Activated CD8-positive, alpha-beta T cell treated with anti-CD3 and anti-CD28 coated beads, Interleukin-2, amount 10 ng/mL, durations not matched to agents 7 days and 5 days (primary cell): ENCODE measurements around the gene RAB22A. TPM values are rescaled to one million over a fixed set of nuclear protein-coding genes. Genes with fewer than 3 reads are reported as not detected.

Source experiments
- ATAC-seq: fragments of 150-1000 bp; cut with Tn5 transposase; one replicate; pipeline ENCODE4 v1.10.0; 2021; ENCODE audit warnings: moderate library complexity
- CTCF ChIA-PET: fragments of 350-600 bp; sonication (Branson Sonifier 250); formaldehyde crosslinking; loops from one replicate; lab custom pipeline; 2021; ENCODE audit warnings: antibody characterized with exemption; lab: Charles Lee
- POLR2A ChIA-PET: fragments of 350-600 bp; sonication (Branson Sonifier 250); formaldehyde crosslinking; loops from one replicate; lab custom pipeline; 2021; ENCODE audit warnings: antibody characterized with exemption; lab: Charles Lee
- DNase-seq: peaks from one replicate; pipeline ENCODE4 v3.0.0-alpha.2; 2020
- H3K27ac Mint-ChIP-seq: one replicate; pipeline ENCODE4 v1.8.0; 2021; ENCODE audit warnings: mild to moderate bottlenecking, mixed read lengths
- H3K27me3 Mint-ChIP-seq: one replicate; pipeline ENCODE4 v1.8.0; 2021; ENCODE audit warnings: low read depth, mixed read lengths
- H3K36me3 Mint-ChIP-seq: one replicate; pipeline ENCODE4 v1.8.0; 2021; ENCODE audit warnings: low read depth, mixed read lengths
- H3K4me1 Mint-ChIP-seq: one replicate; pipeline ENCODE4 v1.8.0; 2021; ENCODE audit warnings: low read depth, mixed read lengths
- H3K4me3 Mint-ChIP-seq: one replicate; pipeline ENCODE4 v1.8.0; 2021; ENCODE audit warnings: mild to moderate bottlenecking, mixed read lengths
- H3K9me3 Mint-ChIP-seq: one replicate; pipeline ENCODE4 v1.8.0; 2022; ENCODE audit warnings: mixed read lengths; ENCODE audit not compliant: insufficient read depth
- total RNA-seq, 2 experiments: library from RNA; stranded (reverse); gene quantifications; one replicate each; pipeline ENCODE4 v1.2.3, GENCODE V29; 2021

RAB22A gene
- total RNA-seq, 2 experiments from 2014 or later, result 16.0 to 17.3 TPM

DNA sequence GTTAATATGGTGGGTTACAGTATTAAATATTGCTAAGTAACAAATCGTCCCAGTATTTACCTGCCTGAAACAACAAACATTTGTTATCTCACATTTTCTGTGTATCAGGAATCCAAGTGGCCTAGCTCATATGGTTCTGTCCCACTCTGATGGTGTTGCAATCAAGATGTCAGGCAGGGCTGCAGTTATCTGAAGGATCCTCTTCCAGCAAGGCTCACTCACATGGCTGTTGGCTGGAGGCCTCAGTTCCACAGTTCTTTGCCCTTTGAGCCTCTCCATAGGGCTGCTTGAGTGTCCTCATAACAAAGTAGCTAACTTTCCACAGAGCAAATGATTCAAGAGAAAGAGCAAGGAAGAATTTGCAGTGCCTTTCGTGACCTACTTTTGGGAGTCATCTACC is 17.7 kb downstream of the RAB22A start:
- DNase-seq (no peak), ATAC-seq (no peak)
- H3K4me3 Mint-ChIP-seq, result no peak overlapping the region
- peaks cover 13% of the 10 kb centered on the region for H3K4me1 Mint-ChIP-seq
- H3K36me3 Mint-ChIP-seq, result peaks cover 14% of the 10 kb centered on the region
- no peak overlapping the region for H3K27ac Mint-ChIP-seq
- CTCF ChIA-PET, result no interaction called here
- no peaks in the 10 kb centered on the region for H3K9me3 Mint-ChIP-seq
- H3K27me3 Mint-ChIP-seq, result no peaks in the 10 kb centered on the region
- POLR2A ChIA-PET, result no interaction called here

DNA sequence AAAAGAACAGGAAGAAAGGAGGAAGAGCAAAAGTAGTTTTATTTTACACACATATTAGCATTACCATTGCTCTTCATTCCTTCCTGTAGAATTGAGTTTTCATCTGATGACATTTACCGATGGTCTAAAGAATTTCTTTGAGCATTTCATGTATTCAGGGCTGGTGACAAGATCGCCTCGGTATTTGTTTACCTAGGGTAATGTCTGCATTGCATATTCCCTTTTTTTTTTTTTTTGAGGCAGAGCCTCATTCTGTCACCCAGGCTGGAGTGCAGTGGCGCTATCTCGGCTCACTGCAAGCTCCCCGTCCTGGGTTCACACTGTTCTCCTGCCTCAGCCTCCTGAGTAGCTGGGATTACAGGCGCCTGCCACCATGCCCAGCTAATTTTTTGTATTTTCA is 19.3 kb downstream of the RAB22A start:
- POLR2A ChIA-PET, result no interaction called here

DNA sequence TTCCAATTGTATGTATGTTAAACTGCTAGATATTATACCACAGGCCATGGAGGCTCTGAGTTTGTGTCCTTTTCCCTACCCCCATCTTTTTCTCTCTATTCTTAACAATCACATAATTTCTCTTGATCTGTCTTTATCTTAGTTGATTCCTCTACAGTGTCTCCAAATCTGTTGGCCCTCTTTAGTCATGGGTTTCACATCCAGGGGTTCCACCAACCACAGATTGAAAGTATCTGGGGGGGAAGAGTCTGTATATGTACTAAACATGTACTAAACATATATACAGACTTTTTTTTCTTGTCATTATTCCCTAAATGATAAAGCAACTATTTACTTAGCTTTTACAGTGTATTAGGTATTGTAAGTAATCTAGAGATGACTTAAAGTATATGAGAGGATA is 20.2 kb downstream of the RAB22A start:
- Mint-ChIP-seq H3K36me3 (peaks cover 17% of the 10 kb centered on the region), H3K27me3 (no peaks in the 10 kb centered on the region), H3K4me3 (no peak overlapping the region), H3K4me1 (peaks cover 13% of the 10 kb centered on the region), H3K9me3 (no peaks in the 10 kb centered on the region), H3K27ac (no peak overlapping the region)
- ChIA-PET POLR2A (interaction anchor here (0.6 kb wide), 1 partner anchor 235 kb away, joined by 3 read pairs; no protein-coding TSS in a partner anchor), CTCF (no interaction called here)
- ATAC-seq (no peak), DNase-seq (no peak)

More for the DNA sequence above, 19.3 kb downstream of the RAB22A start:
- Mint-ChIP-seq H3K9me3 (no peaks in the 10 kb centered on the region), H3K4me3 (no peak overlapping the region), H3K27me3 (no peaks in the 10 kb centered on the region), H3K4me1 (peaks cover 13% of the 10 kb centered on the region), H3K36me3 (peaks cover 19% of the 10 kb centered on the region), H3K27ac (no peak overlapping the region)
- DNase-seq (no peak), ATAC-seq (no peak)
- CTCF ChIA-PET, result no interaction called here

GRCh38 chr20:58330249-58330648 is 20.7 kb downstream of the RAB22A start:
- H3K27ac Mint-ChIP-seq, result no peak overlapping the region
- ATAC-seq (no peak), DNase-seq (no peak)
- ChIA-PET POLR2A (interaction anchor here (0.6 kb wide), 1 partner anchor 235 kb away, joined by 3 read pairs; no protein-coding TSS in a partner anchor), CTCF (no interaction called here)
- no peaks in the 10 kb centered on the region for H3K27me3 Mint-ChIP-seq
- H3K36me3 Mint-ChIP-seq, result peaks cover 17% of the 10 kb centered on the region
- no peak overlapping the region for H3K4me3 Mint-ChIP-seq
- peaks cover 13% of the 10 kb centered on the region for H3K4me1 Mint-ChIP-seq
- no peaks in the 10 kb centered on the region for H3K9me3 Mint-ChIP-seq

DNA sequence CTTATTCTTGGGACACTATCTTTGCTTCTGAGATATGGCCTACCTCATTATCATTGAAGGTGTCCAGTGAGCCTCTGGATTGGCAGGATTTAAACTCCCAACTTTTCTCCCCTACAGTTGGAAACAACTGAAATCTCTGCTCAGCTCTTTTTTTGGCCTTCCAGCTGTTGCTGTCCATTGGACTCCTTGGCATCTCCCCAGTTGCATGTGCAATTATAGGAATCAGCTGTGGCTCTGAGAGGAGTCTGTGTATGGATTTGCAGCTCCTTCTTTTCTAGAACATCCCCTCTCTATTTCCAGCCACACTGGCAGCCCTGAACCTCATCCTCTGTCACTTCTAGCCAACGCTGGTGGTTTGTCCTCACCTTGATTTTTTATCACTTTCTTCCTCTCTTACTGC is 21.2 kb downstream of the RAB22A start:
- DNase-seq (no peak), ATAC-seq (no peak)
- Mint-ChIP-seq H3K4me3 (no peak overlapping the region), H3K4me1 (peaks cover 13% of the 10 kb centered on the region), H3K27me3 (no peaks in the 10 kb centered on the region), H3K27ac (no peak overlapping the region), H3K9me3 (no peaks in the 10 kb centered on the region), H3K36me3 (peaks cover 17% of the 10 kb centered on the region)
- ChIA-PET CTCF (no interaction called here), POLR2A (no interaction called here)

DNA sequence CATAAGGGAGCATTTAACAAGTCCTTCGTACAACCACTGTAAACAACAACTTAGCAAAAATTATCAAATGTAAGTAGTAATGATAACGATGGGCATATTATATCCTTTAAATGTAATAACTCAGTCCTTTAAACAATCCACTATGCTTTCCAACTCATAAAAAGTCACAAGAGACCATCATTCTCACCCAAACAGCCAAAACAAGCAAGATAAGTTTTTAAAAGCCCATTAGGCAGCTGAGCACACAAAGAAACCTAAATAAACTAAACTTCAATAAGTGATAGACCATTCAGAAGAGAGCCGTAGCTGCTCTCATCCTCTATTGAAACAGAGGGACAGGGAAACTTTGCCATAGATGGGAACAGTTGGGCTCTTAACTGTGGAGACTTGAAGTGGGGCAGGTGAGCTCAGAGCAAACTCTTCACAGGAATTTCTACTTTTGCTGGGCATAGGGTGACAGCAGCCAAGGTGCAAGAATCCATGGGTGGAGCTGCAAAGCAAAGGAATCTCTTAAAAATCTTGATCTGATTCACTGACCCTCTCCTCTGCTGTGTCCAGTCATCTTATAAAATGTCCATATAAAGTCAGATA is 22.5 kb downstream of the RAB22A start:
- H3K9me3 Mint-ChIP-seq, result no peaks in the 10 kb centered on the region
- no peak overlapping the region for H3K4me3 Mint-ChIP-seq
- peaks cover 15% of the 10 kb centered on the region for H3K36me3 Mint-ChIP-seq
- ChIA-PET POLR2A (no interaction called here), CTCF (interaction anchor here (1.1 kb wide), 1 partner anchor 116 kb away, joined by 3 read pairs; no protein-coding TSS in a partner anchor)
- no peak for ATAC-seq
- H3K4me1 Mint-ChIP-seq, result peaks cover 13% of the 10 kb centered on the region
- no peaks in the 10 kb centered on the region for H3K27me3 Mint-ChIP-seq
- DNase-seq, result no peak
- H3K27ac Mint-ChIP-seq, result no peak overlapping the region

DNA sequence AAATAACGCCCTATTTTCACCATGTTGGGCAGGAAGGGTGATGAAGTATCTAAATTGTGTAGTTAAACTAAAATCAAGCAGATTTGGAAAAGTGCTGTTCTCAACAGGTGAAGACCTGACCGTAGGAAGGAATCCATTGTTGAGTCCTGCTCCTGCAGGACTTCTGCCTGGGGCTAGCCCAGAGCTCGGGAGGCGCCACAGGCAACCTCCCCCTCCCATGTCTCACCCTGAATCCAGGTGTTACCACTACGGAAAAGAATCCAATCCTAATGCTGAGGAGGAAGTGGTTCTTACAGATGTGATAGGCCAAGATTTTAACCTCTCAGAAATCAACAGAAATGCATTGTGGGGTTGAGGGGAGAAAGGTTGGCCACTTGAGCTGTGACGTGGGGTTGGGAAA is 30.2 kb downstream of the RAB22A start:
- Mint-ChIP-seq H3K4me1 (peaks cover 13% of the 10 kb centered on the region), H3K27ac (no peak overlapping the region), H3K9me3 (no peaks in the 10 kb centered on the region), H3K4me3 (no peak overlapping the region), H3K27me3 (no peaks in the 10 kb centered on the region), H3K36me3 (peaks cover 27% of the 10 kb centered on the region)
- ATAC-seq (no peak), DNase-seq (no peak)
- CTCF ChIA-PET, result no interaction called here
- POLR2A ChIA-PET, result no interaction called here

- Mint-ChIP-seq H3K4me1 (peaks cover 13% of the 10 kb centered on the region), H3K27me3 (no peaks in the 10 kb centered on the region), H3K9me3 (no peaks in the 10 kb centered on the region), H3K27ac (no peak overlapping the region), H3K4me3 (no peak overlapping the region), H3K36me3 (peaks cover 31% of the 10 kb centered on the region)
- no peak for ATAC-seq
- DNase-seq, result no peak
- POLR2A ChIA-PET, result no interaction called here
- CTCF ChIA-PET, result no interaction called here
Observed at GRCh38 chr20:58340151-58340550, 30.6 kb downstream of the RAB22A start.

DNA sequence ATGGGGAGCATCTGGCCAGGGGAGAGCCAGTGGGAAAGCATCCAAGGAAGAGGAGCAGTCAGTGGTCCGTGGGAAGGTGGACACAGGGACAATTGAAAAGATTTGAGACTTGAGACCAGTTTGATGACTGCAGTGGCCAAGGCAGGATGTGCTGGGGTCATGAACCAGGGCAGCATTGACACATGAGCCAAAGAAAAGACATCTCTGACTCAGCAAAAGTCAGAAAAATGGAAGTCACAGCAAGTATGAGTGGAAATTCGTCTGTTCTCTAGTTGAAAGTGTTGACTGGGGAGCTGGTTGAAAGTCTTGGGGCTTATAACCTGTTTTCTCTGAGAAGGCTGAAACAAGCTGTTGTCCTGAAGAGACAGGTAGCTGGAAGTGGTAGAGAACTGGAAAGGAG is 31.3 kb downstream of the RAB22A start:
- Mint-ChIP-seq H3K4me1 (peaks cover 13% of the 10 kb centered on the region), H3K36me3 (peaks cover 38% of the 10 kb centered on the region), H3K4me3 (no peak overlapping the region), H3K9me3 (no peaks in the 10 kb centered on the region), H3K27me3 (no peaks in the 10 kb centered on the region), H3K27ac (no peak overlapping the region)
- DNase-seq, result no peak
- CTCF ChIA-PET, result no interaction called here
- POLR2A ChIA-PET, result no interaction called here
- no peak for ATAC-seq

DNA sequence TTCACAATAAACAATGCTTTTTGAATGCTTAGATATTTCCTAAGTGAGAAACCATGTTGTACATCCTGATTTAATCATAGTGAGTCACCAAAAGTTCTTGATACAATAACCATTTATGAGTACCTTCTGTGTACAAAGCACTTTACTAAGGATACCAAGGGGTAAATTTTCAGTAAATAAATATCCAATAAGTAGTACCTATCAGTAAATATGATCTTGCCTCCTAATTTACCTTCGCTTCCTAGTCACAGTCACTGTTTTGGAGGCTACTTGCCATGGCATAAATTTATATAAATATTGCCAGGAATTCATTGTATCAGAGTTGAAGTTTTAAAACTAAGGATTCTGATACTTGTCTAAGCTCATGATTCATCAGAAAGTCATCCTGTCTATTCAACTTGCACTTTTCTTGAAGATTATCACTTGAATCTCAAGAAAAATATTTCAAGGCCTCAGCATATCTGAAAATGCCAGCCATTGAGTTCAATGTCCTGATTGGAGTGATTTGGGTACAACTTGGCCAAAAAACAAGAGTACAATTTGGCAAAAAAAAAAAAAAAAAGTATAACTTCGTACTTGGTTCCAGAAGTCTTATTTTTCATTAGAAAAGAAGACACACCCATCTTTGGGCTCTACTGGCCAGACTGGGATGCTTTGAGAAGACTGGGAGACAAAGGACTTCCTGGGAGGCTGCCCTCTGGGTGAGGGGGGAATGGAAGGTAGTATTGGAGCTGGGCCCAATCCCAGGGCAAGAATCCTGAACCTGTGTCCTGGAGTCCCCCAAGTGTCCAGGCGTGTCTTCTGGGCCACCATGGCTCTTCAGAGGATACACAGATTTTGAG is 32.8 kb downstream of the RAB22A start:
- Mint-ChIP-seq H3K4me3 (no peak overlapping the region), H3K27ac (no peak overlapping the region), H3K4me1 (peaks cover 13% of the 10 kb centered on the region), H3K9me3 (no peaks in the 10 kb centered on the region), H3K36me3 (peaks cover 49% of the 10 kb centered on the region), H3K27me3 (no peaks in the 10 kb centered on the region)
- ChIA-PET POLR2A (no interaction called here), CTCF (no interaction called here)
- DNase-seq, result no peak
- ATAC-seq, result no peak

DNA sequence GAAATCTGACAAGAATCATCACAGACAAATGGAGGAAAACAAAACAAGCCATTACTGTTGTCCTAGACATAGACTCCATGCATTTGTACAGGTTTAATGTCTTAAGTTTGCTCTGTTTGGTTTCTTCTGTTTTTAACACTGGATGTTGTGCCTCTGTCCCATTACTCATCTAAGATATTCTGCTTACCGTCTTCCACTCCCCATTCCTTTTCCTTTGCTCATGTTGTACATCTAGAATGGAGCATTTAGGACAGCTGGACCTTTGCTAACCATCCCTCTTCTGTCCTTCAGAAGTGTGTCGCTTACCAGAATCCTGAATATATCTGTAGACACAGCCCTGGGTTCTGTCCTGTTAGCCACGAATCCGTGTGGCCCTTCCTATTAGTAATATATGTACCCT is 35.2 kb downstream of the RAB22A start:
- Mint-ChIP-seq H3K4me3 (no peak overlapping the region), H3K36me3 (peaks cover 47% of the 10 kb centered on the region), H3K9me3 (no peaks in the 10 kb centered on the region), H3K27me3 (no peaks in the 10 kb centered on the region), H3K27ac (no peak overlapping the region), H3K4me1 (peaks cover 12% of the 10 kb centered on the region)
- DNase-seq, result no peak
- no peak for ATAC-seq
- CTCF ChIA-PET, result no interaction called here
- POLR2A ChIA-PET, result no interaction called here

DNA sequence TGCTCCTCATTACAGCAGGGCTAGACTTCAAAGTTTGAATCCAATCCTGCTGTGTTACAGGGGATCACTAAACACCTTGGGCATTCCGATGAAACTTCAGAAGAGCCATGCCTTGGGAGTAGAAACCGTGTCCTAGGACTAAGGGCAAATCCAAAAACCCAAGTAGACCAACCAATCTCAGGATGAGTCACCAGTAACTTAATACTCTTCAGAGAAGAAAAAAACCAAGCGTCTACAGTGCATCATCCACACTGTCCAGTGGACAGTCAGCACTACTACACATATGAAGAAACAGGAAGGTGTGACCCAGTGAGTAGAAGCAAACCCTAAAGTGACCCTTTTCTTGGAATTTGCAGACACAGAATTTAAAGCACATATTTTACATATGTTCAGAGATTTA is 40.1 kb downstream of the RAB22A start:
- Mint-ChIP-seq H3K36me3 (peaks cover 43% of the 10 kb centered on the region), H3K4me3 (no peak overlapping the region), H3K27me3 (no peaks in the 10 kb centered on the region), H3K27ac (no peak overlapping the region), H3K9me3 (no peaks in the 10 kb centered on the region), H3K4me1 (no peaks in the 10 kb centered on the region)
- DNase-seq (no peak), ATAC-seq (no peak)
- POLR2A ChIA-PET, result no interaction called here
- CTCF ChIA-PET, result interaction anchor here (1.2 to 1.4 kb wide), 3 partner anchors 112 to 120 kb away, joined by 3 read pairs; no protein-coding TSS in a partner anchor
